HG03108 (cell line): ENCODE results near the gene ZNF644.
A peak's percentile ranks its signal among the peaks of the same experiment; 100 is the strongest.
"Not testable (repeated sequence)": the region's sequence is repeated elsewhere in the genome, so short reads cannot be mapped to it uniquely, and the experiment has no call there.

Experiments
- ATAC-seq: cut with Tn5 transposase; IDR thresholded peaks from one replicate; pipeline ENCODE4 v1.9.1; 2021; ENCODE audit warnings: moderate library complexity; ENCODE audit not compliant: unreplicated experiment

Gene ZNF644

GRCh38 chr1:91021686-91022517 lies at the start of gene ZNF644:
Gene ZNF644 (minus strand): TSS chr1:91022035. CDS start chr1:90982353, 39,682 bp downstream.
- ATAC-seq = peak; percentile 82

- no peak for ATAC-seq
Observed at GRCh38 chr1:91070298-91070697, 48.5 kb upstream of the ZNF644 start.

- no peak for ATAC-seq
Observed at GRCh38 chr1:91066538-91066937, 44.7 kb upstream of the ZNF644 start.

GRCh38 chr1:91065337-91065736 lies 43.5 kb upstream of the ZNF644 start:
- no peak for ATAC-seq

- not testable (repeated sequence) for ATAC-seq
Observed at GRCh38 chr1:91063403-91063802, 41.6 kb upstream of the ZNF644 start.

- no peak for ATAC-seq
Observed at GRCh38 chr1:91059157-91059556, 37.3 kb upstream of the ZNF644 start.

- ATAC-seq = no peak
Observed at GRCh38 chr1:91057784-91058183, 35.9 kb upstream of the ZNF644 start.

GRCh38 chr1:91054780-91055481 lies 33.1 kb upstream of the ZNF644 start:
- ATAC-seq = peak; percentile 72

GRCh38 chr1:91053630-91054029 lies 31.8 kb upstream of the ZNF644 start:
- ATAC-seq = no peak

GRCh38 chr1:91049551-91049950 lies 27.7 kb upstream of the ZNF644 start:
- ATAC-seq = not testable (repeated sequence)

- ATAC-seq = no peak
Observed at GRCh38 chr1:91046766-91047165, 24.9 kb upstream of the ZNF644 start.

- no peak for ATAC-seq
Observed at GRCh38 chr1:91045284-91045683, 23.4 kb upstream of the ZNF644 start.

GRCh38 chr1:91044776-91045175 lies 22.9 kb upstream of the ZNF644 start:
- ATAC-seq = not testable (repeated sequence)

GRCh38 chr1:91042372-91042771 lies 20.5 kb upstream of the ZNF644 start:
- ATAC-seq = not testable (repeated sequence)

GRCh38 chr1:91038582-91038981 lies 16.7 kb upstream of the ZNF644 start:
- no peak for ATAC-seq

GRCh38 chr1:91036894-91037829 lies 15.3 kb upstream of the ZNF644 start:
- ATAC-seq = no peak

GRCh38 chr1:91032349-91032748 lies 10.5 kb upstream of the ZNF644 start:
- no peak for ATAC-seq

- no peak for ATAC-seq
Observed at GRCh38 chr1:91031081-91031480, 9.2 kb upstream of the ZNF644 start.

- no peak for ATAC-seq
Observed at GRCh38 chr1:91026777-91027176, 4.9 kb upstream of the ZNF644 start.

- ATAC-seq = no peak
Observed at GRCh38 chr1:91026320-91026719, 4.5 kb upstream of the ZNF644 start.

- ATAC-seq = no peak
Observed at GRCh38 chr1:91024481-91025119, 2.8 kb upstream of the ZNF644 start.
